H9 (cell line): ENCODE data around the gene CKS1B. TPM values are rescaled to one million over a fixed set of nuclear protein-coding genes. Genes with fewer than 3 reads are reported as not detected.

Experiments used
- DNase-seq: peaks from one replicate; pipeline ENCODE4 v3.0.0-alpha.2; 2017
- H2AFZ ChIP-seq: one replicate; pipeline ENCODE4 v1.6.1; 2013; ENCODE audit warnings: mild to moderate bottlenecking, low read length, control low read depth, moderate library complexity
- H2AK5ac ChIP-seq: 2 replicates; pipeline ENCODE4 v1.6.1; 2013; ENCODE audit warnings: low read length, control low read depth, mixed read lengths; ENCODE audit not compliant: insufficient read length
- H2BK120ac ChIP-seq: one replicate; pipeline ENCODE4 v1.6.1; 2013; ENCODE audit warnings: low read depth, mild to moderate bottlenecking, low read length, control low read depth, inconsistent platforms; ENCODE audit not compliant: poor library complexity, severe bottlenecking
- H2BK12ac ChIP-seq: 2 replicates; pipeline ENCODE4 v1.6.1; 2013; ENCODE audit warnings: low read length, control low read depth, mixed read lengths, low read depth; ENCODE audit not compliant: insufficient read length
- H2BK15ac ChIP-seq: 2 replicates; pipeline ENCODE4 v1.6.1; 2013; ENCODE audit warnings: low read depth, low read length, control low read depth
- H2BK20ac ChIP-seq: one replicate; pipeline ENCODE4 v1.6.1; 2013; ENCODE audit warnings: low read depth, mild to moderate bottlenecking, low read length, control low read depth, inconsistent platforms; ENCODE audit not compliant: poor library complexity, severe bottlenecking
- H2BK5ac ChIP-seq: 2 replicates; pipeline ENCODE4 v1.6.1; 2013; ENCODE audit warnings: low read length, control low read depth, mixed read lengths; ENCODE audit not compliant: insufficient read length
- H3K14ac ChIP-seq: 2 replicates; pipeline ENCODE4 v1.6.1; 2013; ENCODE audit warnings: low read length, control low read depth; ENCODE audit not compliant: insufficient read depth
- H3K18ac ChIP-seq: 2 replicates; pipeline ENCODE4 v1.6.1; 2013; ENCODE audit warnings: low read depth, mild to moderate bottlenecking, mixed read lengths, low read length, control low read depth; ENCODE audit not compliant: insufficient read length
- H3K23ac ChIP-seq: 2 replicates; pipeline ENCODE4 v1.6.1; 2013; ENCODE audit warnings: low read length, control low read depth, mixed read lengths, low read depth; ENCODE audit not compliant: insufficient read length
- H3K23me2 ChIP-seq: 2 replicates; pipeline ENCODE4 v1.6.1; 2013; ENCODE audit warnings: low read depth, mild to moderate bottlenecking, mixed read lengths, low read length, control low read depth; ENCODE audit not compliant: insufficient read length, poor library complexity, severe bottlenecking
- H3K27ac ChIP-seq: 2 replicates; pipeline ENCODE4 v1.5.1; 2013; ENCODE audit warnings: low read length, control low read depth, mixed read lengths, low read depth; ENCODE audit not compliant: insufficient read length
- H3K27me3 ChIP-seq: 2 replicates; pipeline ENCODE4 v1.6.1; 2013; ENCODE audit warnings: low read length, control low read depth, inconsistent platforms; ENCODE audit not compliant: insufficient read depth
- H3K4ac ChIP-seq: 2 replicates; pipeline ENCODE4 v1.6.1; 2013; ENCODE audit warnings: low read depth, mild to moderate bottlenecking, control low read depth, inconsistent platforms, low read length, moderate library complexity
- H3K4me1 ChIP-seq: 2 replicates; pipeline ENCODE4 v1.6.1; 2013; ENCODE audit warnings: low read length, control low read depth, inconsistent platforms; ENCODE audit not compliant: insufficient read depth
- H3K4me2 ChIP-seq: 2 replicates; pipeline ENCODE4 v1.6.1; 2013; ENCODE audit warnings: low read length, control low read depth, mixed read lengths; ENCODE audit not compliant: insufficient read length, insufficient read depth
- H3K56ac ChIP-seq: 2 replicates; pipeline ENCODE4 v1.6.1; 2013; ENCODE audit warnings: low read depth, mild to moderate bottlenecking, mixed read lengths, low read length, control low read depth; ENCODE audit not compliant: insufficient read length
- H3K79me1 ChIP-seq: 2 replicates; pipeline ENCODE4 v1.6.1; 2013; ENCODE audit warnings: low read depth, mild to moderate bottlenecking, moderate library complexity, low read length, control low read depth, inconsistent platforms; ENCODE audit not compliant: insufficient read depth, poor library complexity, severe bottlenecking
- H3K79me2 ChIP-seq: 2 replicates; pipeline ENCODE4 v1.6.1; 2013; ENCODE audit warnings: low read length, control low read depth, inconsistent platforms; ENCODE audit not compliant: insufficient read depth
- H3K9ac ChIP-seq: 2 replicates; pipeline ENCODE4 v1.6.1; 2013; ENCODE audit warnings: low read length, control low read depth, mixed read lengths; ENCODE audit not compliant: insufficient read length; ENCODE audit errors: extremely low read depth
- H3K9me3 ChIP-seq: one replicate; pipeline ENCODE4 v1.6.1; 2013; ENCODE audit warnings: low read depth, low read length, inconsistent platforms; ENCODE audit not compliant: control insufficient read depth
- H3T11ph ChIP-seq: one replicate; pipeline ENCODE4 v1.6.1; 2013; ENCODE audit warnings: mild to moderate bottlenecking, low read length, control low read depth, inconsistent platforms
- H4K20me1 ChIP-seq: one replicate; pipeline ENCODE4 v1.6.1; 2013; ENCODE audit not compliant: control insufficient read depth, insufficient read length, insufficient read depth
- H4K5ac ChIP-seq: 2 replicates; pipeline ENCODE4 v1.6.1; 2013; ENCODE audit warnings: low read depth, mild to moderate bottlenecking, mixed read lengths, low read length, control low read depth; ENCODE audit not compliant: insufficient read length
- H4K8ac ChIP-seq: replicated peaks from 2 replicates; pipeline ENCODE4 v1.6.1; 2013; ENCODE audit warnings: low read length, control low read depth, mixed read lengths, low read depth; ENCODE audit not compliant: insufficient read length
- H4K91ac ChIP-seq: 2 replicates; pipeline ENCODE4 v1.6.1; 2013; ENCODE audit warnings: low read depth, mild to moderate bottlenecking, moderate library complexity, mixed read lengths, low read length, control low read depth; ENCODE audit not compliant: insufficient read length
- H3K27ac Mint-ChIP-seq, 3 experiments: 2 replicates in 2 of 3; 3 replicates in 1 of 3; pipeline ENCODE4 v1.8.0; 2020 to 2021; ENCODE audit warnings: mixed read lengths in 3 of 3, mild to moderate bottlenecking in 1 of 3, moderate library complexity in 1 of 3
- H3K27me3 Mint-ChIP-seq: 2 replicates; pipeline ENCODE4 v1.8.0; 2021; ENCODE audit warnings: low read depth, mild to moderate bottlenecking, moderate library complexity, mixed read lengths
- H3K36me3 Mint-ChIP-seq, 3 experiments: 2 replicates in 2 of 3; 3 replicates in 1 of 3; pipeline ENCODE4 v1.8.0; 2020 to 2021; ENCODE audit warnings: low read depth in 3 of 3, mixed read lengths in 3 of 3; ENCODE audit not compliant: insufficient read depth in 1 of 3
- H3K4me1 Mint-ChIP-seq, 2 experiments: 2 replicates each; pipeline ENCODE4 v1.8.0; 2020; ENCODE audit warnings: mixed read lengths in 2 of 2
- H3K4me3 Mint-ChIP-seq, 2 experiments: 2 replicates in 1 of 2; 3 replicates in 1 of 2; pipeline ENCODE4 v1.8.0; 2020 to 2021; ENCODE audit warnings: mild to moderate bottlenecking in 2 of 2, mixed read lengths in 2 of 2, moderate library complexity in 1 of 2
- H3K9me3 Mint-ChIP-seq, 2 experiments: 2 replicates in 1 of 2; 3 replicates in 1 of 2; pipeline ENCODE4 v1.8.0; 2020; ENCODE audit warnings: mild to moderate bottlenecking in 2 of 2, mixed read lengths in 2 of 2, moderate library complexity in 1 of 2
- CTCF ChIP-seq: fragments of 200-600 bp; sonication (generic); conservative IDR thresholded peaks from 3 replicates; pipeline ENCODE4 v1.8.0; 2021; ENCODE audit warnings: antibody characterized with exemption, mild to moderate bottlenecking
- WGBS: extraction: QIAGEN DNeasy Blood & Tissue Kit; methylation state at CpG from one replicate; pipeline ENCODE4 v1.1.7; 2013; ENCODE audit warnings: missing lambda C conversion rate, low lambda C conversion rate, mixed read lengths; ENCODE audit not compliant: insufficient read length; ENCODE audit errors: extremely low coverage; 5-methylcytosine and 5-hydroxymethylcytosine counted together
- total RNA-seq: library from RNA; stranded (reverse); gene quantifications from 2 replicates; pipeline ENCODE4 v1.2.1, GENCODE V29; 2021

CKS1B gene
- total RNA-seq, 1 experiment from 2014 or later, result 279 TPM

DNA sequence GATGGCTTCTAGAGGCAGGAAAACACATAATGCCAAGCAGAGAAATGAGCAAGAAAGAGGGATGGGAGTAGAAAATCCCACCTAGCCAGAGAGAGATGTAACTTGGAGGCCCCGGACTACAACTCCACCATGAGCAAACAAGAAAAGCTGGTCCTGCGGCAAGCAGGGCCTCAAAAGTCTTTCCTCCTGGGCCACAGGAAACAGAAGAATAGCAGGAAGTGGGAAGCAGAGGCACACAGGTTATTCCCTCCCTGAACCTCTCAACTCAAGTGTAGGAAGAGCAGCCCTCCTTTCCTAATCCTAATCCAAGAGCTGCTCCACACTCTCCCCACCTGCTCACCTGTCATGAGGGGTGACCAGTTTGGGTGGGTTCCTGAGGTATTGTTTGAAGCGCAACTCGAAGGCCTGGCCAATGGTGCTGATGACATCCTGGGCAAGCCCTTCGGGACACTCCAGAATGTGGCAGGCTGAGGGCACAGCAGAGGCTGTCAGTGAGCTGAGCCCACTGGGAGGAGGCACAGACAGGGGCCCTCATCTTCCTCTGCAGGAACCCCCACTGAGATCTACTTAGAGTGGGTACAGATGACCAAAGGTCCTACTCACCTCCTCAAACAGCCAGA, 7.0 kb upstream of the CKS1B start:
- peaks cover 25% of the 10 kb centered on the region for H3K23me2 ChIP-seq
- no peak overlapping the region for H3K18ac ChIP-seq
- no peak overlapping the region for H3T11ph ChIP-seq
- H3K56ac ChIP-seq, result no peak overlapping the region
- H2AK5ac ChIP-seq, result no peak overlapping the region
- H3K27me3 ChIP-seq, result no peaks in the 10 kb centered on the region
- no peaks in the 10 kb centered on the region for H3K9me3 ChIP-seq
- H2BK15ac ChIP-seq, result no peak overlapping the region
- H3K4me1 ChIP-seq, result peaks cover 4% of the 10 kb centered on the region; the same call in 1 of the 2 replicates
- no peak overlapping the region; a peak in 1 of 7 replicates for H3K27ac Mint-ChIP-seq
- DNase-seq, result no peak
- H3K9me3 Mint-ChIP-seq, result no peaks in the 10 kb centered on the region
- no peak overlapping the region for H3K4ac ChIP-seq
- H2AFZ ChIP-seq, result no peak overlapping the region
- H4K5ac ChIP-seq, result no peak overlapping the region
- no peak overlapping the region for H4K8ac ChIP-seq
- no CpG with 5 or more reads among the region's 5 CpGs for WGBS
- no peak overlapping the region for H3K9ac ChIP-seq
- no peak overlapping the region for H3K23ac ChIP-seq
- no peak overlapping the region for H3K14ac ChIP-seq
- H3K27me3 Mint-ChIP-seq, result no peaks in the 10 kb centered on the region
- H3K4me2 ChIP-seq, result no peak overlapping the region
- H3K27ac ChIP-seq, result no peak overlapping the region
- H3K79me1 ChIP-seq, result peaks cover 7% of the 10 kb centered on the region
- no peak overlapping the region for H4K91ac ChIP-seq
- no peak overlapping the region for H3K4me3 Mint-ChIP-seq
- no peak for TF ChIP-seq CTCF
- H3K79me2 ChIP-seq, result peaks cover 10% of the 10 kb centered on the region; the same call in 1 of the 2 replicates
- peaks cover 2% of the 10 kb centered on the region for H4K20me1 ChIP-seq
- H2BK120ac ChIP-seq, result no peak overlapping the region
- no peak overlapping the region for H2BK12ac ChIP-seq
- peaks cover 48% of the 10 kb centered on the region in 2 experiments for H3K4me1 Mint-ChIP-seq
- H3K36me3 Mint-ChIP-seq, result peaks cover 42 to 68% (median 55%) of the 10 kb centered on the region in 3 experiments
- no peak overlapping the region for H2BK5ac ChIP-seq
- no peak overlapping the region for H2BK20ac ChIP-seq
